Small intestine (tissue), 7 donors: ENCODE results near the gene SMTNL2. TPM values are rescaled to one million over a fixed set of nuclear protein-coding genes. Genes with fewer than 3 reads are reported as not detected.
"Not testable (repeated sequence)": the region's sequence is repeated elsewhere in the genome, so short reads cannot be mapped to it uniquely, and the experiment has no call there.

Experiments
- DNase-seq, 2 donors: peaks; one replicate each; pipeline versions ENCODE4 v3.0.0 to v3.0.0-alpha.2; 2013
- FAIRE-seq: peaks from 2 replicates; lab custom pipeline; 2012; peaks lifted over from hg19 to GRCh38; lab: Jason Lieb, UNC
- H3K27ac ChIP-seq, 3 donors: one replicate each; pipeline ENCODE4 v1.5.1; 2013; ENCODE audit warnings: low read length in 2 of 3, mild to moderate bottlenecking in 2 of 3, control low read depth in 1 of 3, inconsistent platforms in 1 of 3, low read depth in 1 of 3, moderate library complexity in 1 of 3
- H3K27me3 ChIP-seq, 3 donors: one replicate each; pipeline ENCODE4 v1.6.1; 2013; ENCODE audit warnings: low read length in 3 of 3, inconsistent platforms in 1 of 3; ENCODE audit not compliant: control insufficient read depth in 3 of 3, insufficient read depth in 3 of 3
- H3K36me3 ChIP-seq, 3 donors: one replicate each; pipeline ENCODE4 v1.6.1; 2013; ENCODE audit warnings: low read length in 3 of 3, inconsistent platforms in 1 of 3, low read depth in 1 of 3, mild to moderate bottlenecking in 1 of 3, moderate library complexity in 1 of 3; ENCODE audit not compliant: control insufficient read depth in 3 of 3, insufficient read depth in 2 of 3
- H3K4me1 ChIP-seq, 3 donors: one replicate each; pipeline ENCODE4 v1.6.1; 2013; ENCODE audit warnings: low read length in 2 of 3, inconsistent platforms in 1 of 3, low read depth in 1 of 3, mild to moderate bottlenecking in 1 of 3, moderate library complexity in 1 of 3; ENCODE audit not compliant: control insufficient read depth in 3 of 3, insufficient read depth in 2 of 3
- H3K4me3 ChIP-seq, 3 donors: one replicate each; pipeline ENCODE4 v1.5.1; 2013; ENCODE audit warnings: low read length in 3 of 3, control low read depth in 1 of 3, inconsistent platforms in 1 of 3, low read depth in 1 of 3, mild to moderate bottlenecking in 1 of 3, moderate library complexity in 1 of 3
- H3K9me3 ChIP-seq, 2 donors: one replicate each; pipeline ENCODE4 v1.6.1; 2013; ENCODE audit warnings: low read depth in 1 of 2, low read length in 1 of 2; ENCODE audit not compliant: control insufficient read depth in 2 of 2, insufficient read depth in 1 of 2
- WGBS, 3 donors: extraction: QIAGEN DNeasy Blood & Tissue Kit; methylation state at CpG; one replicate each; pipeline ENCODE4 v1.1.7; 2013; 5-methylcytosine and 5-hydroxymethylcytosine counted together
- polyA plus RNA-seq, 4 donors: library from polyadenylated mRNA; stranded (reverse) in 3 of 4; unstranded in 1 of 4; fragments of 200-250 nt in 3 of 4; fragments of 120-200 nt in 1 of 4; gene quantifications; one replicate each; pipeline versions ENCODE4 v1.2.1 to v1.2.3, GENCODE V29; 2013
- donor health status: healthy with polysubstance abuse.
- donor health status: control.
- donor health status: control.
- donor health status: Bipolar disorder and iron deficiency.
- donor health status: healthy.

Gene SMTNL2
- polyA plus RNA-seq, 4 donors = 1.5 to 10.4 TPM; not detected in 2

GRCh38 chr17:4573669-4574068 is 10.7 kb upstream of the SMTNL2 start:
- no peaks in the 10 kb centered on the region for H3K9me3 ChIP-seq
- H3K4me1 ChIP-seq = peaks cover 0 to 17% (median 0%) of the 10 kb centered on the region in 3 donors
- no peak overlapping the region for H3K27ac ChIP-seq
- no peak for DNase-seq
- H3K36me3 ChIP-seq = no peaks in the 10 kb centered on the region
- no peak for FAIRE-seq
- no peaks in the 10 kb centered on the region for H3K27me3 ChIP-seq
- 45 to 64% (median 52%) methylated on average over 7 of the region's 7 CpGs for WGBS, 3 donors
- no peak overlapping the region for H3K4me3 ChIP-seq

- WGBS, 3 donors = 93 to 95% (median 94%) methylated on average over 9 of the region's 9 CpGs
- no peak overlapping the region for H3K27ac ChIP-seq
Measured at GRCh38 chr17:4574448-4575045, 9.8 kb upstream of the SMTNL2 start.

GRCh38 chr17:4576161-4576558 is 8.2 kb upstream of the SMTNL2 start:
- DNase-seq (no peak), FAIRE-seq (no peak)
- Histone ChIP-seq H3K4me3 (no peak overlapping the region), H3K36me3 (no peaks in the 10 kb centered on the region), H3K9me3 (no peaks in the 10 kb centered on the region), H3K4me1 (peaks cover 0 to 17% (median 0%) of the 10 kb centered on the region in 3 donors), H3K27me3 (no peaks in the 10 kb centered on the region), H3K27ac (no peak overlapping the region)
- 84 to 88% (median 85%) methylated on average over 6 of the region's 6 CpGs for WGBS, 3 donors

More at GRCh38 chr17:4574448-4575045, 9.8 kb upstream of the SMTNL2 start:
- FAIRE-seq (no peak), DNase-seq (no peak)
- H3K4me3 ChIP-seq = no peak overlapping the region
- peaks cover 0 to 17% (median 0%) of the 10 kb centered on the region in 3 donors for H3K4me1 ChIP-seq
- H3K9me3 ChIP-seq = no peaks in the 10 kb centered on the region
- H3K27me3 ChIP-seq = no peaks in the 10 kb centered on the region
- H3K36me3 ChIP-seq = no peaks in the 10 kb centered on the region

GRCh38 chr17:4576729-4577322 is 7.5 kb upstream of the SMTNL2 start:
- peaks cover 0 to 17% (median 0%) of the 10 kb centered on the region in 3 donors for H3K4me1 ChIP-seq
- H3K27me3 ChIP-seq = no peaks in the 10 kb centered on the region
- no peaks in the 10 kb centered on the region for H3K9me3 ChIP-seq
- 69 to 85% (median 77%) methylated on average over 18 of the region's 18 CpGs for whole genome bisulfite sequencing, 3 donors
- DNase-seq (no peak), FAIRE-seq (no peak)
- H3K36me3 ChIP-seq = no peaks in the 10 kb centered on the region
- peak overlapping the region in 1 of 3 donors; percentile 49 for H3K27ac ChIP-seq
- H3K4me3 ChIP-seq = no peak overlapping the region

GRCh38 chr17:4577386-4577993 is 6.8 kb upstream of the SMTNL2 start:
- Histone ChIP-seq H3K27ac (peak overlapping the region in 1 of 3 donors; percentile 49), H3K36me3 (no peaks in the 10 kb centered on the region), H3K4me3 (no peak overlapping the region), H3K9me3 (no peaks in the 10 kb centered on the region), H3K27me3 (peaks cover 0 to under 1% (median 0%) of the 10 kb centered on the region in 3 donors), H3K4me1 (peaks cover 0 to 17% (median 0%) of the 10 kb centered on the region in 3 donors)
- WGBS, 3 donors = 76 to 93% (median 84%) methylated on average over 8 of the region's 8 CpGs
- DNase-seq (no peak), FAIRE-seq (no peak)

GRCh38 chr17:4578349-4578748 is 6.0 kb upstream of the SMTNL2 start:
- H3K4me3 ChIP-seq, FAIRE-seq, DNase-seq, H3K36me3 ChIP-seq, H3K9me3 ChIP-seq, H3K27me3 ChIP-seq, H3K27ac ChIP-seq: not testable (repeated sequence)
- whole genome bisulfite sequencing, 3 donors = 93 to 99% (median 94%) methylated on average over 11 to 24 of the region's 24 CpGs
- H3K4me1 ChIP-seq = peaks cover 0 to 21% (median 0%) of the 10 kb centered on the region in 3 donors

DNA sequence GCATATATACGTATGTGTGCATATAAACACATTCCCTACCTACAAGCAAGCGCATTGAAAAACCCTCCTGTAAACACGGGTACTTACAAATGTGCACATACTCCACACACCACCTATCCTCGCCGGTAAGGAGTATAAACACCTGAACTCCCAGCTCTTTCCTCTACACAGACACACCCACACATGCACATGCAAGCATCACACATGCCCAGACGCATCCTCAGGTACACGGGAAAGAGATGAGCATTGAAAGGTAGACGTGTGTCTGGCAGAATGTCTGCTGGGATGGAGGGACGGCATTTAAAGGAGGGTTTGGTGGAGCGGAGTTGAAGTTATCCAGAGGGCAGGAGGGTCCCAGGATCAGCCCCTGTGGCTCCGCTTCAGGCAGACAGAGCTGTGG is 4.7 kb upstream of the SMTNL2 start:
- H3K36me3 ChIP-seq = no peaks in the 10 kb centered on the region
- peaks cover 9 to 14% (median 11%) of the 10 kb centered on the region in 3 donors for H3K27me3 ChIP-seq
- FAIRE-seq (no peak), DNase-seq (no peak)
- peaks cover 0 to 29% (median 0%) of the 10 kb centered on the region in 3 donors for H3K4me1 ChIP-seq
- H3K27ac ChIP-seq = no peak overlapping the region
- 74 to 82% (median 79%) methylated on average over 11 of the region's 11 CpGs for WGBS, 3 donors
- H3K4me3 ChIP-seq = no peak overlapping the region
- no peaks in the 10 kb centered on the region for H3K9me3 ChIP-seq

- H3K4me1 ChIP-seq = peaks cover 0 to 33% (median 0%) of the 10 kb centered on the region in 3 donors
- H3K27me3 ChIP-seq = peaks cover 11 to 18% (median 15%) of the 10 kb centered on the region in 3 donors
- no peaks in the 10 kb centered on the region for H3K9me3 ChIP-seq
- H3K36me3 ChIP-seq = no peaks in the 10 kb centered on the region
- no peak for FAIRE-seq
- H3K27ac ChIP-seq = no peak overlapping the region
- WGBS, 3 donors = 54 to 60% (median 57%) methylated on average over 7 of the region's 7 CpGs
- no peak overlapping the region for H3K4me3 ChIP-seq
- DNase-seq = no peak
Measured at GRCh38 chr17:4580291-4580690, 4.0 kb upstream of the SMTNL2 start.
